Esophagus squamous epithelium (tissue), 4 donors: Measurements from ENCODE around the gene MTCL1.

ENCODE experiments used
- POLR2A ChIP-seq, 4 donors: fragments of 450-650 bp; IDR thresholded peaks; one replicate each; pipeline ENCODE4 v1.6.1; 2017; ENCODE audit warnings: antibody characterized with exemption in 4 of 4, mild to moderate bottlenecking in 4 of 4, moderate library complexity in 3 of 4
- TF ChIP-seq, protein P1 (sequence below), 6 experiments: fragments of 450-650 bp in 4 of 6; fragments of 200-600 bp in 2 of 6; sonication (generic) in 2 of 6; IDR thresholded peaks; one replicate each; pipeline ENCODE4 v1.5.1; 2016 to 2019; ENCODE audit warnings: antibody characterized with exemption in 6 of 6, mild to moderate bottlenecking in 4 of 6, moderate library complexity in 4 of 6

- no peak for TF ChIP-seq POLR2A (IDR thresholded peaks at IDR 0.05)
- TF ChIP-seq, protein P1, sequence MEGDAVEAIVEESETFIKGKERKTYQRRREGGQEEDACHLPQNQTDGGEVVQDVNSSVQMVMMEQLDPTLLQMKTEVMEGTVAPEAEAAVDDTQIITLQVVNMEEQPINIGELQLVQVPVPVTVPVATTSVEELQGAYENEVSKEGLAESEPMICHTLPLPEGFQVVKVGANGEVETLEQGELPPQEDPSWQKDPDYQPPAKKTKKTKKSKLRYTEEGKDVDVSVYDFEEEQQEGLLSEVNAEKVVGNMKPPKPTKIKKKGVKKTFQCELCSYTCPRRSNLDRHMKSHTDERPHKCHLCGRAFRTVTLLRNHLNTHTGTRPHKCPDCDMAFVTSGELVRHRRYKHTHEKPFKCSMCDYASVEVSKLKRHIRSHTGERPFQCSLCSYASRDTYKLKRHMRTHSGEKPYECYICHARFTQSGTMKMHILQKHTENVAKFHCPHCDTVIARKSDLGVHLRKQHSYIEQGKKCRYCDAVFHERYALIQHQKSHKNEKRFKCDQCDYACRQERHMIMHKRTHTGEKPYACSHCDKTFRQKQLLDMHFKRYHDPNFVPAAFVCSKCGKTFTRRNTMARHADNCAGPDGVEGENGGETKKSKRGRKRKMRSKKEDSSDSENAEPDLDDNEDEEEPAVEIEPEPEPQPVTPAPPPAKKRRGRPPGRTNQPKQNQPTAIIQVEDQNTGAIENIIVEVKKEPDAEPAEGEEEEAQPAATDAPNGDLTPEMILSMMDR (IDR thresholded peaks at IDR 0.05): no peak
These were observed 164.3 kb downstream of the MTCL1 start for GRCh38 chr18:8869696-8870095.
